Measurements from ENCODE around the gene SLCO2B1.
"Not testable (repeated sequence)": the region's sequence is repeated elsewhere in the genome, so short reads cannot be mapped to it uniquely, and the experiment has no call there.

Gene SLCO2B1, protein sequence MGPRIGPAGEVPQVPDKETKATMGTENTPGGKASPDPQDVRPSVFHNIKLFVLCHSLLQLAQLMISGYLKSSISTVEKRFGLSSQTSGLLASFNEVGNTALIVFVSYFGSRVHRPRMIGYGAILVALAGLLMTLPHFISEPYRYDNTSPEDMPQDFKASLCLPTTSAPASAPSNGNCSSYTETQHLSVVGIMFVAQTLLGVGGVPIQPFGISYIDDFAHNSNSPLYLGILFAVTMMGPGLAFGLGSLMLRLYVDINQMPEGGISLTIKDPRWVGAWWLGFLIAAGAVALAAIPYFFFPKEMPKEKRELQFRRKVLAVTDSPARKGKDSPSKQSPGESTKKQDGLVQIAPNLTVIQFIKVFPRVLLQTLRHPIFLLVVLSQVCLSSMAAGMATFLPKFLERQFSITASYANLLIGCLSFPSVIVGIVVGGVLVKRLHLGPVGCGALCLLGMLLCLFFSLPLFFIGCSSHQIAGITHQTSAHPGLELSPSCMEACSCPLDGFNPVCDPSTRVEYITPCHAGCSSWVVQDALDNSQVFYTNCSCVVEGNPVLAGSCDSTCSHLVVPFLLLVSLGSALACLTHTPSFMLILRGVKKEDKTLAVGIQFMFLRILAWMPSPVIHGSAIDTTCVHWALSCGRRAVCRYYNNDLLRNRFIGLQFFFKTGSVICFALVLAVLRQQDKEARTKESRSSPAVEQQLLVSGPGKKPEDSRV

DNA sequence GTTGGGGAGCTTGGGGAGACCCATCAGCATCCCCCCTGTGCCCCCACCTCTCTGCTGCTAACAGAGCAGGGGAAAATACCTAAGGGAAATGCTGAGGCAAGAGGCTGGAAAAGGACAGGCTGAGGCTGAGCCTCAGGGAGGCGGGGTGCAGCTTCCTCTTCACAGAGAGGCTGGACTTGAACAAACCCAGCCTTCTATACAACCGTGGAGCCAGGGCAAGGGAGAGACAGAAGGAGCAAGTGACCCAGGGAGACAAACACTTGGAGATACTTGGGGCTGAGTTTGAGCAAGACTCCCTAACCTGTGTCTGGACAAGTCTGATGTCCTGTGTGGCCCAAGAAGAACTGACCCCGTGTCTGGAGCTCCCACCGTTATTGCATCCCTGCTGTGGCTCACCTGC is at the start of gene SLCO2B1:
SLCO2B1 (plus strand) TSS at position 229 of the 400 bp plus-strand sequence. CDS start 275 bp downstream, outside the sequence.
- TF ChIP-seq, protein P1, sequence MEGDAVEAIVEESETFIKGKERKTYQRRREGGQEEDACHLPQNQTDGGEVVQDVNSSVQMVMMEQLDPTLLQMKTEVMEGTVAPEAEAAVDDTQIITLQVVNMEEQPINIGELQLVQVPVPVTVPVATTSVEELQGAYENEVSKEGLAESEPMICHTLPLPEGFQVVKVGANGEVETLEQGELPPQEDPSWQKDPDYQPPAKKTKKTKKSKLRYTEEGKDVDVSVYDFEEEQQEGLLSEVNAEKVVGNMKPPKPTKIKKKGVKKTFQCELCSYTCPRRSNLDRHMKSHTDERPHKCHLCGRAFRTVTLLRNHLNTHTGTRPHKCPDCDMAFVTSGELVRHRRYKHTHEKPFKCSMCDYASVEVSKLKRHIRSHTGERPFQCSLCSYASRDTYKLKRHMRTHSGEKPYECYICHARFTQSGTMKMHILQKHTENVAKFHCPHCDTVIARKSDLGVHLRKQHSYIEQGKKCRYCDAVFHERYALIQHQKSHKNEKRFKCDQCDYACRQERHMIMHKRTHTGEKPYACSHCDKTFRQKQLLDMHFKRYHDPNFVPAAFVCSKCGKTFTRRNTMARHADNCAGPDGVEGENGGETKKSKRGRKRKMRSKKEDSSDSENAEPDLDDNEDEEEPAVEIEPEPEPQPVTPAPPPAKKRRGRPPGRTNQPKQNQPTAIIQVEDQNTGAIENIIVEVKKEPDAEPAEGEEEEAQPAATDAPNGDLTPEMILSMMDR (IDR thresholded peaks at IDR 0.05; ENCODE audit: insufficient read depth, low read length, poor library complexity, severe bottlenecking), result no peak
- DNase-seq (ENCODE audit: extremely low read depth, insufficient read length), result no peak
- peaks cover 1% of the 10 kb centered on the region for H3K27me3 ChIP-seq (replicated peaks; ENCODE audit: control insufficient read depth, insufficient read depth, low read length)

DNA sequence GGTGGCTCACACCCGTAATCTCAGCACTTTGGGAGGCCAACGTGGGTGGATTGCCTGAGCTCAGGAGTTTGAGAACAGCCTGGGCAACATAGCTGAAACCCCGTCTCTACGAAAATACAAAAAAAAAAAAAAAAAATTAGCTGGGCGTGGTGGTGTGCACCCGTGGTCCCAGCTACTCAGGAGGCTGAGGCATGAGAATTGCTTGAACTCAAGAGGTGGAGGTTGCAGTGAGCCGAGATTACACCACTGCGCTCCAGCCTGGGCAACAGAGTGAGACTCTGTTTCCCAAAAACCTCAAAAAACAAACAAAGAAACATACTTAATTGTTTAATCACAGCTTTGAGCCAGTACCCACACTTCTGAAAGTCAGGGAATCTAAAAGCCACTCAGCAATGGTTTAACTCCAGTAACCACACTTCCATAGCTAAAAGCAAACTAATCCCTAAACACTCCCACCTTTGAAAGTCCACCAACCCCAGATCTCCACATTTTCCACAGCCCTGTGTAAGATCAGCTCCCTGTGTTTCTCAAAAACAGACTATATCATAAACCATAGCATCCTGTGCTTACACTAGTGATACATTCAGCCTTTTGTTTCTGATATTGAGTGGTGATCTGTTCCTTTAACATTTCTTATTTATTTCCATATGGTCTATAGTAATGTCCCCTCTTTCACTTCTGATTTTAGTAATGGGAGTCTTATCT is 49.3 kb upstream of the SLCO2B1 start:
- DNase-seq (ENCODE audit: extremely low read depth, insufficient read length), result no peak
- Histone ChIP-seq H3K4me3 (replicated peaks; ENCODE audit: low read depth, low read length) (no peak overlapping the region), H3K27me3 (replicated peaks; ENCODE audit: control insufficient read depth, insufficient read depth, low read length) (no peaks in the 10 kb centered on the region), H3K36me3 (ENCODE audit: control insufficient read depth, insufficient read depth, low read length) (no peaks in the 10 kb centered on the region)
- TF ChIP-seq, protein P1 (IDR thresholded peaks at IDR 0.05; ENCODE audit: insufficient read depth, low read length, poor library complexity, severe bottlenecking), result no peak

More for the DNA sequence above, at the start of gene SLCO2B1:
- no peak within 1 kb of the TSS for H3K4me3 ChIP-seq (replicated peaks; ENCODE audit: low read depth, low read length)
- no peaks in the 10 kb centered on the region for H3K36me3 ChIP-seq (ENCODE audit: control insufficient read depth, insufficient read depth, low read length)

DNA sequence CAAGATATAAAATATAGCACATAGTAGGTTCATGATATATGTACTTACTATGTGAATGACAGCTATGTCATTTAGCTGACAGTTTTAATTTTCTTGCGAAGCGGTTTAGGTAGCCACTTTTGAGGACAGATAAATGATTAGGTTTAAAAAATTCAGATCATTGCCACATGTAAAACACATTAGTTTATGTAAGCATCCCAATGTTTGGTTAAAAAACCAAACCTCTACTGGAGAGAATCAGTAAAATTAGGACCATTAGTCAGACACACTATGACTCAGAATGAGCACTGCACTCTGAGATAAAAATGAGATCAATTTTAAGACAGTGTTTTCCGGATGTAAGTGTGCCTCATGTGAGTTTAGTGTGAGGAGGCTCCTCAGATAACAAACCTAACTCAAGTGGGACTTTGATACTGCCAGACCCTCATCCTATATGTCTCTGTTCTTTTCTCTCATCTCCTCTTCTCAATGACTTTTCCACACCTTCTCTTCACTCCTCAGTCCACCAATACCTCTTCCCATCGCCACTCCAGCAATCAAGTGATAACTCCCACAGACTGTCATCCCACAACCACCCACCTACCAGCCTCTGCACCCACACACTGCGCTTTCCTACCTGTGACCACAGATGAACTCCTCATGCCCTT is 47.4 kb upstream of the SLCO2B1 start:
- TF ChIP-seq, protein P1 (IDR thresholded peaks at IDR 0.05; ENCODE audit: insufficient read depth, low read length, poor library complexity, severe bottlenecking), result no peak
- H3K27me3 ChIP-seq (replicated peaks; ENCODE audit: control insufficient read depth, insufficient read depth, low read length), result no peaks in the 10 kb centered on the region
- H3K4me3 ChIP-seq (replicated peaks; ENCODE audit: low read depth, low read length), result no peak overlapping the region
- no peaks in the 10 kb centered on the region for H3K36me3 ChIP-seq (ENCODE audit: control insufficient read depth, insufficient read depth, low read length)
- DNase-seq (ENCODE audit: extremely low read depth, insufficient read length), result peak; percentile 39

DNA sequence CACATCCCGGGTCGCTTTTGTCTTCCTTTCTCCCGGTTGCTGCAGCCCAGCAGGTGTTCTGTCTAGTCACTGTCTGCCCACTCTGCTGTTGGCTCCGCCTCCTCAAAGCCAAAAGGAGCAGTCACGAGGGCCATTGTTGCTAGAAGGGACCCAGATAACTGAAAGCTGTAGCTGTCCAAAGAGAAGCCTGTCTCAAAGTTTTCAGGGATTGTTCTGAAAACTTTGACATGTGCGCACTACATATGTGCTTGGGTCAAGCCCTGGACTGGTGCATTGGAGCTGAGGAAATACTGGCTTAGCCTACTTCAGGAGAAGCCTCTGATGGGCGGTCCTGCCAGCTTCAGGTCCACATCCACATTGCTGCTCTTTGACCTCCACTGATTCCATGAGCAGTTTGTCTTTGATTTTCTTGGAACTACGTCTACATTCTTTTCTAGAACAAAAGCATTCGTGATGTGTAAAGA is 45.4 kb upstream of the SLCO2B1 start:
- Histone ChIP-seq H3K36me3 (ENCODE audit: control insufficient read depth, insufficient read depth, low read length) (no peaks in the 10 kb centered on the region), H3K4me3 (replicated peaks; ENCODE audit: low read depth, low read length) (no peak overlapping the region), H3K27me3 (replicated peaks; ENCODE audit: control insufficient read depth, insufficient read depth, low read length) (no peaks in the 10 kb centered on the region)
- TF ChIP-seq, protein P1 (IDR thresholded peaks at IDR 0.05; ENCODE audit: insufficient read depth, low read length, poor library complexity, severe bottlenecking), result no peak
- DNase-seq (ENCODE audit: extremely low read depth, insufficient read length), result no peak

DNA sequence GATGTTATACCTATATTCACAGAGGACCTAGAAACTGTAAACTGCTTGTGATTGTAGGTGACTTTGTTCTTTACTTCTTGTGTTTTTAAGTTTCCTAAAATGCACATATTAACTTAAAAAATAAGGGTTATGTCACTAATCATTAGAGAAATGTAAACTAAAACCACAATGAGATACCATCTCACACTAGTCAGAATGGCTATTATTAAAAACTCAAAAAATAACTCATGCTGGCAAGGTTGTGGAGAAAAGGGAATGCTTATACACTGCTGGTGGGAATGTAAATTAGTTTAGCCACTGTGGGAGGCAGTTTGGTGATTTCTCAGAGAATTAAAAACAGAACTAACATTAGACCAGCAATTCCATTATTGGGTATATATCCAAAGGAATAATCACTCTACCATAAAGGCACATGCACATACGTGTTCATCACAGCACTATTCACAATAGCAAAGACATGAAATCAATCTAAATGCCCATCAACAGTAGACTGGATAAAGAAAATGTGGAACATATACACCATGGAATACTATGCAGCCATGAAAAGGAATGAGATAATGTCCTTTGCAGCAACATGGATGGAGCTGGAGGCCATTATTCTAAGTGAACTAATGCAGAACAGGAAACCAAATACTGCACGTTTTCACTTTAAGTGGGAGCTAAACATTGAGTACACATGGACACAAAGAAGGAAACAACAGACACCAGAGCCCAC is 44.8 kb upstream of the SLCO2B1 start:
- not testable (repeated sequence) for H3K36me3 ChIP-seq (ENCODE audit: control insufficient read depth, insufficient read depth, low read length); DNase-seq (ENCODE audit: extremely low read depth, insufficient read length)

More for the DNA sequence above, 44.8 kb upstream of the SLCO2B1 start:
- H3K27me3 ChIP-seq (replicated peaks; ENCODE audit: control insufficient read depth, insufficient read depth, low read length); H3K4me3 ChIP-seq (replicated peaks; ENCODE audit: low read depth, low read length): not testable (repeated sequence)

Data from GM06990 (cell line).